Mesendoderm (in vitro differentiated cells): ENCODE measurements around the gene MOB4. TPM values are rescaled to one million over a fixed set of nuclear protein-coding genes. Genes with fewer than 3 reads are reported as not detected.

Source experiments
- small RNA-seq: library from polyadenylated mRNA; stranded (forward); fragments of <200 nt; extraction: miRNeasy Mini kit (QIAGEN cat#:217004); gene quantifications from one replicate; pipeline ENCODE3, GENCODE V24; 2013; ENCODE audit not compliant: insufficient read depth

The MOB4 gene

Small RNAs within 50 kb of the gene (small RNA-seq; reads per million reads assigned to genes)
- gene AC020550.1, result not detected
